ENCODE measurements around the gene IDUA. TPM values are rescaled to one million over a fixed set of nuclear protein-coding genes. Genes with fewer than 3 reads are reported as not detected.
A peak's percentile ranks its signal among the peaks of the same experiment; 100 is the strongest.

Gene IDUA
- polyA plus RNA-seq, 3 donors = 6.4 to 64.4 (median 8.5) TPM

GRCh38 chr4:1011022-1011665 lies 24.3 kb downstream of the IDUA start, which contains the start of gene FGFRL1:
TSS of gene FGFRL1 (plus strand) at chr4:1011626. CDS start at chr4:1012486, 860 bp downstream.
- Mint-ChIP-seq H3K36me3 (peaks cover 0 to 2% of the 10 kb centered on the region in 2 donors), H3K27me3 (ENCODE audit: low read depth in 3 of 3) (peaks cover 27 to 41% (median 30%) of the 10 kb centered on the region in 3 donors), H3K4me1 (peaks cover 18% of the 10 kb centered on the region), H3K9me3 (peaks cover 6 to 22% (median 13%) of the 10 kb centered on the region in 7 donors), H3K27ac (peak within 1 kb of the TSS; percentile 54 to 90 (median 79)), H3K4me3 (peak within 1 kb of the TSS; percentile 83 to 89)
- H4K20me1 ChIP-seq (ENCODE audit: insufficient read depth, low read length) = peaks cover 3% of the 10 kb centered on the region
- H3K27me3 ChIP-seq (ENCODE audit: control insufficient read depth in 2 of 2, insufficient read depth in 2 of 2, low read length in 2 of 2) = peaks cover 4 to 41% of the 10 kb centered on the region in 2 donors
- peaks cover 0 to 9% of the 10 kb centered on the region in 2 donors for H3K9me3 ChIP-seq (replicated peaks in 1 of 2; ENCODE audit: control insufficient read depth in 1 of 2, insufficient read depth in 1 of 2, low read length in 2 of 2)
- WGBS (ENCODE audit: insufficient coverage) = under 1% methylated on average over 60 of the region's 89 CpGs
- H3K27ac ChIP-seq (ENCODE audit: low read depth in 1 of 2, low read length in 2 of 2) = peak within 1 kb of the TSS; percentile 48 to 82
- H2AFZ ChIP-seq (ENCODE audit: insufficient read depth, low read depth, low read length, poor library complexity, severe bottlenecking) = peak within 1 kb of the TSS; percentile 85
- peaks cover 23 to 43% of the 10 kb centered on the region in 2 donors for H3K4me1 ChIP-seq (ENCODE audit: control insufficient read depth in 1 of 2, insufficient read depth in 2 of 2, low read length in 2 of 2)
- H3K4me2 ChIP-seq (replicated peaks; ENCODE audit: extremely low read depth, low read length, poor library complexity, severe bottlenecking) = peak within 1 kb of the TSS; percentile 89
- no peaks in the 10 kb centered on the region for H3K79me2 ChIP-seq (ENCODE audit: insufficient read depth, low read length)
- TF ChIP-seq CTCF (IDR thresholded peaks at IDR 0.05) = no peak
- peak; percentile 71 to 85 (median 84) for DNase-seq
- no peaks in the 10 kb centered on the region for H3K36me3 ChIP-seq (replicated peaks in 1 of 2; ENCODE audit: control insufficient read depth in 1 of 2, insufficient read depth in 2 of 2, low read length in 2 of 2)
- intact Hi-C loops (cut with micrococcal nuclease) = loop anchor here (2.0 to 5.0 kb wide), 3 partner anchors 38 to 336 kb away; partner anchors contain the start of genes DGKQ (in 1 of the 2), MAEA (in 1 of the 2) and UVSSA (in 1 of the 2)
- H3K9ac ChIP-seq (ENCODE audit: insufficient read depth, low read length, poor library complexity, severe bottlenecking) = peak within 1 kb of the TSS; percentile 76
- peak within 1 kb of the TSS; percentile 34 to 82 (median 60) for H3K4me3 ChIP-seq (replicated peaks in 1 of 3; ENCODE audit: low read depth in 2 of 3, low read length in 3 of 3)

GRCh38 chr4:1011666-1012033 lies 24.8 kb downstream of the IDUA start:
- Mint-ChIP-seq H3K9me3 (peaks cover 4 to 17% (median 9%) of the 10 kb centered on the region in 7 donors), H3K36me3 (peaks cover 0 to 2% of the 10 kb centered on the region in 2 donors), H3K27me3 (ENCODE audit: low read depth in 3 of 3) (peaks cover 22 to 36% (median 28%) of the 10 kb centered on the region in 3 donors), H3K4me3 (no peak overlapping the region), H3K27ac (no peak overlapping the region), H3K4me1 (peaks cover 18% of the 10 kb centered on the region)
- peaks cover 3% of the 10 kb centered on the region for H4K20me1 ChIP-seq (ENCODE audit: insufficient read depth, low read length)
- DNase-seq = no peak
- H3K4me2 ChIP-seq (replicated peaks; ENCODE audit: extremely low read depth, low read length, poor library complexity, severe bottlenecking) = peak overlapping the region; percentile 89
- H3K27me3 ChIP-seq (ENCODE audit: control insufficient read depth in 2 of 2, insufficient read depth in 2 of 2, low read length in 2 of 2) = peaks cover 4 to 36% of the 10 kb centered on the region in 2 donors
- no peak overlapping the region for H2AFZ ChIP-seq (ENCODE audit: insufficient read depth, low read depth, low read length, poor library complexity, severe bottlenecking)
- peaks cover 23 to 43% of the 10 kb centered on the region in 2 donors for H3K4me1 ChIP-seq (ENCODE audit: control insufficient read depth in 1 of 2, insufficient read depth in 2 of 2, low read length in 2 of 2)
- peaks cover 0 to 7% of the 10 kb centered on the region in 2 donors for H3K9me3 ChIP-seq (replicated peaks in 1 of 2; ENCODE audit: control insufficient read depth in 1 of 2, insufficient read depth in 1 of 2, low read length in 2 of 2)
- intact Hi-C loops (cut with micrococcal nuclease) = loop anchor here (2.0 to 5.0 kb wide), 3 partner anchors 39 to 336 kb away; partner anchors contain the start of genes DGKQ (in 1 of the 2), MAEA (in 1 of the 2) and UVSSA (in 1 of the 2)
- WGBS (ENCODE audit: insufficient coverage) = 0% methylated on average over 48 of the region's 69 CpGs
- H3K36me3 ChIP-seq (replicated peaks in 1 of 2; ENCODE audit: control insufficient read depth in 1 of 2, insufficient read depth in 2 of 2, low read length in 2 of 2) = no peaks in the 10 kb centered on the region
- no peak overlapping the region for H3K4me3 ChIP-seq (replicated peaks in 1 of 3; ENCODE audit: low read depth in 2 of 3, low read length in 3 of 3)
- no peak overlapping the region for H3K9ac ChIP-seq (ENCODE audit: insufficient read depth, low read length, poor library complexity, severe bottlenecking)
- H3K27ac ChIP-seq (ENCODE audit: low read depth in 1 of 2, low read length in 2 of 2) = no peak overlapping the region
- no peaks in the 10 kb centered on the region for H3K79me2 ChIP-seq (ENCODE audit: insufficient read depth, low read length)
- TF ChIP-seq CTCF (IDR thresholded peaks at IDR 0.05) = no peak
